ENCODE measurements around the gene MACROD2.
"Not testable (repeated sequence)": the region's sequence is repeated elsewhere in the genome, so short reads cannot be mapped to it uniquely, and the experiment has no call there.

The MACROD2 gene

DNA sequence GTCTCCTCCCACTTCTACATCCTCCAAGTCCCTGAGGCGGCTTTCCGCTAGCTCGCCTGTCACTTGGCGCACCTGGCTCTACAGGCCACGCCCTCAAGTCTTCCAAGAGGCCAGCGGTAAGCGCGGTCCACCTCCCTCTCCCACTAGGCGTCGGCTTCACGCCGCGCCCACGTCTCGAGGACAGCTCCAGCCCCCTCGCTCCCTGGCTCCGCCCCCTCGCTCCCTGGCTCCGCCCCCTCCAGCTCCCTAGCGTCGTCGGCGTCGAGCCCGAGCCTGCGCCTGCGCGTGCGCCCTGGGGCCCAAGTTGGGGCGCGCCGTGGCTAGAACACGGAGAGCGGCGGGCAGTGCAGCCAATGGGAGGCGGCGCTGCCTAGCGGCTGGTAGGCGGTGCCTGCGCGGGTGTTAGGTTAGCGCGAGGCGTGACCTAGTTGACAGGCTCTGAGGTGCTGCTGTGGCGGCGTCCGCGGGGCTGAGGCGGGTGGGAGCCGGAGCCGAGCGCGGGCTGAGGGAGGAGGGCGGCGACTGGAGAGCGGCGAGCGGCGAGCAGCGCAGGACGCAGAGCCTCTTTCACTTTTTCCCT, at the start of gene MACROD2:
Gene MACROD2, plus strand, starts transcription at position 431 of the 580 bp plus-strand sequence.
- no peak for FAIRE-seq

DNA sequence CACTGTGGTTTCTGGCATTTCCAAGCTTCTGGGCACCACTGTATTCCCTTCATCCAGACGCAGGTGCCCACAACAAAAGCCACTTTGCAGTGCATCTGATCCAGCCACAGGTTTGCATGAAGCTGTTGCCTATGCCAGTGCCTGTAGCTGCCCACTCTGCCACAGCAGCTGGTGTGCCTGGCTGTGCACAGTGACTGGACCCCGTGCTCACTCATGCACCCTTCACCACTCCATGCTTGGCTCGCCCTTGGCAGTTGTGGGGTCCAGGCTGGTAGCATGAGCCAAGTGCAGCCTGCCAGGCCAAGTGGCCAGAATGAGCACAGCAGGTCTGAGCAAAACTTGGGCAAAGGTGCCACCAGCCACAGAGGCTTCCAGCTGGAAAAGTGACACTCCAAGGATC, 47.6 kb upstream of the MACROD2 start:
- no peak for FAIRE-seq

GRCh38 chr20:13953227-13953626, 42.1 kb upstream of the MACROD2 start:
- FAIRE-seq, result no peak

- FAIRE-seq, result no peak
These were observed 35.2 kb upstream of the MACROD2 start for GRCh38 chr20:13960119-13960518.

DNA sequence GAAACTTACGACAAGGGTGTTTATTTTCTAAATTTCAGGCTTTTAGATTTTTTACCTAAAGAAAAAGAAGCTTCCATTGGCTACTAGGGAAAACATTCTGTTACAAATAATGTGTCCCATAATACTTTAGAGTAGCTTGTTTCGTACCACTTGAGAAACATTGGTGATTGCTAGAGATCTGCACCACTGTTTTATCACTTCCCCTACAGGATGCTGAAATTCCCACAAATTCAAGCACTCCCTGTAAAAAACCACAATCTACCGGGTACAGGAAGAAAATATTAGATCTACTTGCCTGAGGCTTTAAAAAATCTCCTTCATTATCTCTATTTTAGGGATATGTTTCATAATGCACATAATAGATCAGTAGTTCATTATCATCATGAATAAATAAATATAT, 34.8 kb upstream of the MACROD2 start:
- FAIRE-seq, result no peak

GRCh38 chr20:13984211-13984610, 11.1 kb upstream of the MACROD2 start:
- no peak for FAIRE-seq

- no peak for FAIRE-seq
These were observed 4.9 kb upstream of the MACROD2 start, which contains the start of gene SEL1L2 for GRCh38 chr20:13990465-13990864. SEL1L2 (minus strand) TSS chr20:13990614; CDS start chr20:13990534, 80 bp downstream.

- FAIRE-seq, result no peak
These were observed 4.0 kb upstream of the MACROD2 start for GRCh38 chr20:13991311-13991710.

- FAIRE-seq, result not testable (repeated sequence)
These were observed 3.4 kb upstream of the MACROD2 start for GRCh38 chr20:13991955-13992354.

GRCh38 chr20:13995841-13996240, 525 bp downstream of the MACROD2 start:
- FAIRE-seq, result no peak

- FAIRE-seq, result no peak
These were observed 949 bp downstream of the MACROD2 start for GRCh38 chr20:13996265-13996664.

- no peak for FAIRE-seq
These were observed 5.6 kb downstream of the MACROD2 start for GRCh38 chr20:14000917-14001316.

DNA sequence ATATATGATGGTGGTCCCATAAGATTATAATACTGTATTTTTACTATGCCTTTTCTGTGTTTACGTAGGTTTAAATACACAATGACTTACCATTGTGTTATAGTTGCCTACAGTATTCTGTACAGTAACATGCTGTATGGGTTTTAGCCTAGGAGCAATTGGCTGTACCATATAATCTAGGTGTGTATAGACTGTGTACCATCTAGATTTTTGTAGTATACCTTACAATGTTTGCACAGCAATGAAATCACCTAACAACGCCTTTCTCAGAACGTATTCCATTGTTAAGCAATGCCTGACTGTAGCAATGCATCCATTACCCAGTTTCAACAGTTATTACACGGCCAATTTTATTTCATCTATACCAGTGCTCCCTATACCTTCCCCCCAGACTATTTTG, 10.7 kb downstream of the MACROD2 start:
- no peak for FAIRE-seq

GRCh38 chr20:14009208-14009607, 13.9 kb downstream of the MACROD2 start:
- no peak for FAIRE-seq

DNA sequence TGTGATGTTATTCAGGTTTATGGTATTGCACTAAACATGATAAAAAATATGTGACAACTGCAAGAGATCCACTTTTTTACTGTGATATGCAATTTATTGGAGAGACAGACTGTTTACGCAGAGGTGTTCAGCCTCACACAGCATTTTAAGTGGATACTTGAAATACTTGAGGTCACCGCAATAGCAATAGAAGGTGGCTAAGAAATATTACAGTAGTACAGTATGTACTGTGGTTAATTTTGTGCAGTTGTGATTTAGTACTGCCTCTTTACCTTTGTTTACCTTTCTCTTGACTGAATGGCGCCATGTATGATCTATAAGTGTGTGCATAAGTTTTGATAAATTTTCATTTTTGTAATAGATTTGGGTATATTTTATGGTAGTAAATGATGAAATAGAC, 17.4 kb downstream of the MACROD2 start:
- FAIRE-seq, result no peak

GRCh38 chr20:14030991-14031390, 35.7 kb downstream of the MACROD2 start:
- FAIRE-seq, result no peak

- no peak for FAIRE-seq
These were observed 38.0 kb downstream of the MACROD2 start for GRCh38 chr20:14033310-14033709.

GRCh38 chr20:14036567-14036966, 41.3 kb downstream of the MACROD2 start:
- FAIRE-seq, result no peak

DNA sequence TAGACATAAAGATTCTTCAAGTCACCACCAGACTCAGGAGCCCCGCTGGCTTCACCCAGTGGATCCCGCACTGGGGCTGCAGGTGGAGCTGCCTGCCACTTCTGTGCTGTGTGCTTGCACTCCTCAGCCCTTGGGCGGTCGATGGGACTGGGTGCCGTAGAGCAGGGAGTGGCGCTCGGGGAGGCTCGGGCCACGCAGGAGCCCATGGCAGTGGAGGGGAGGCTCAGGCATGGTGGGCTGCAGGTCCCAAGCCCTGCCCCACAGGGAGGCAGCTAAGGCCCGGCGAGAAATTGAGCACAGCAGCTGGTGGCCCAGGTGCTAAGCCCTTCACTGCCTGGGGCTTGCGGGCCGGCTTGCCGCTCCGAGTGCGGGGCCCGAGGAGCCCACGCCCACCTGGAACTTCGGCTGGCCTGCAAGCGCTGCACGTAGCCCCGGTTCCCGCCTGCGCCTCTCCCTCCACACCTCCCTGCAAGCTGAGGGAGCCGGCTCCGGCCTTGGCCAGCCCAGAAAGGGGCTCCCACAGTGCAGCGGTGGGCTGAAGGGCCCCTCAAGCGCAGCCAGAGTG, 49.5 kb downstream of the MACROD2 start:
- FAIRE-seq, result not testable (repeated sequence)

GRCh38 chr20:14046534-14046933, 51.2 kb downstream of the MACROD2 start:
- FAIRE-seq, result no peak

- no peak for FAIRE-seq
These were observed 53.8 kb downstream of the MACROD2 start for GRCh38 chr20:14049111-14049510.

DNA sequence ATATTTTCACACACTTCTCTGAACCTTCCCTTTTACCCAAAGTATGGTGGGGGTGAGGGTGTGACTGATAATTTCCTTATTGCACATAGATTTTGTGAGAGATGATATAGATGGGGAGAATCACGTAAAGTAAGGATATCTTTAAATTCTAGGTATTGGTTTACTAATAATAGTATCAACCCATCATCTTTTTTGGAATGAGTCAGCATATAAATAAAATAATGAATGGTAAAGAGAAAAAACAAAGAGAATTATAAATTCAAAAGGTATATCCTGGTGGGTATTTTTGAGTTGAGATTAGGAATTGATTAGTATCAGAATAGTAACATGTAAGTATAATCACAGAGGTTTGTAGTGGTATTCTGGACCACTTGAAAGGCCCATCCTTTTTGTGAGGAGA, 56.1 kb downstream of the MACROD2 start:
- FAIRE-seq, result no peak

GRCh38 chr20:14055127-14055742, 59.9 kb downstream of the MACROD2 start:
- FAIRE-seq, result peak; percentile 90

- FAIRE-seq, result no peak
These were observed 66.9 kb downstream of the MACROD2 start for GRCh38 chr20:14062171-14062570.

- no peak for FAIRE-seq
These were observed 67.5 kb downstream of the MACROD2 start for GRCh38 chr20:14062786-14063185.

Measured in G401.6 (cell line).